GM12878 (cell line): Measurements from ENCODE around the gene C2orf74. TPM values are rescaled to one million over a fixed set of nuclear protein-coding genes. Genes with fewer than 3 reads are reported as not detected.

Experiments
- ATAC-seq: fragments of 200-7000 bp; cut with Tn5 transposase; 3 replicates; pipeline ENCODE4 v1.9.1; 2020; ENCODE audit warnings: mild to moderate bottlenecking, moderate library complexity
- BruUV-seq: library from RNA; stranded (reverse); fragments of 400-500 nt; replicated peaks from 2 replicates; lab custom pipeline; 2021; lab: Mats Ljungman, UMichigan
- CTCF ChIA-PET: fragments of 300-600 bp; sonication (Branson Sonifier 250); formaldehyde crosslinking; extraction: SDS; loops from one replicate; lab custom pipeline; 2021; ENCODE audit warnings: inconsistent platforms; lab: Yijun Ruan, JAX
- POLR2A ChIA-PET: fragments of 350-600 bp; formaldehyde crosslinking; extraction: SDS; loops from one replicate; lab custom pipeline; 2021; ENCODE audit warnings: inconsistent platforms; lab: Charles Lee
- RAD21 ChIA-PET: fragments of 300-600 bp; sonication (Branson Sonifier 250); formaldehyde crosslinking; loops from one replicate; lab custom pipeline; 2023; ENCODE audit warnings: antibody characterized with exemption; ENCODE audit not compliant: unreplicated experiment; lab: Charles Lee
- SMC1A ChIA-PET: fragments of 300-600 bp; sonication (Branson Sonifier 250); formaldehyde crosslinking; loops from one replicate; lab custom pipeline; 2023; ENCODE audit not compliant: unreplicated experiment, uncharacterized antibody; lab: Charles Lee
- DNase-seq: peaks from one replicate; pipeline ENCODE4 v3.0.0-alpha.2; 2011; ENCODE audit warnings: low read depth, low spot score
- FAIRE-seq: peaks from 3 replicates; lab custom pipeline; 2011; peaks lifted over from hg19 to GRCh38; lab: Jason Lieb, UNC
- H2AFZ ChIP-seq: 2 replicates; pipeline ENCODE4 v1.6.0; 2011; ENCODE audit warnings: low read depth, low read length, control low read depth; ENCODE audit not compliant: control insufficient read depth
- H3K27ac ChIP-seq: 2 replicates; pipeline ENCODE4 v1.5.1; 2011; ENCODE audit warnings: control low read depth; ENCODE audit not compliant: control insufficient read depth, insufficient read depth
- H3K27me3 ChIP-seq, 2 experiments: replicated peaks in 1 of 2; 2 replicates each; pipeline versions ENCODE4 v1.6.0 to v1.6.1; 2011; ENCODE audit warnings: low read length in 1 of 2; ENCODE audit not compliant: control insufficient read depth in 2 of 2, insufficient read depth in 2 of 2
- H3K36me3 ChIP-seq, 2 experiments: 2 replicates each; pipeline ENCODE4 v1.5.1; 2011; ENCODE audit warnings: low read length in 1 of 2; ENCODE audit not compliant: control insufficient read depth in 2 of 2, insufficient read depth in 2 of 2
- H3K4me1 ChIP-seq: 2 replicates; pipeline ENCODE4 v1.6.1; 2011; ENCODE audit warnings: mild to moderate bottlenecking, low read length, moderate library complexity, mixed read lengths; ENCODE audit not compliant: control insufficient read depth, insufficient read depth
- H3K4me2 ChIP-seq: 2 replicates; pipeline ENCODE4 v1.6.0; 2011; ENCODE audit warnings: control low read depth; ENCODE audit not compliant: control insufficient read depth, insufficient read depth
- H3K4me3 ChIP-seq: fragments of 200-600 bp; sonication (generic); 2 replicates; pipeline ENCODE4 v1.5.1; 2016
- H3K79me2 ChIP-seq: 2 replicates; pipeline ENCODE4 v1.6.0; 2011; ENCODE audit warnings: low read length; ENCODE audit not compliant: control insufficient read depth, insufficient read depth
- H3K9ac ChIP-seq: 2 replicates; pipeline ENCODE4 v1.8.0; 2011; ENCODE audit warnings: low read length, control low read depth, mixed read lengths; ENCODE audit not compliant: control insufficient read depth, insufficient read depth
- H3K9me3 ChIP-seq: replicated peaks from 3 replicates; pipeline ENCODE4 v1.5.1; 2011; ENCODE audit warnings: mild to moderate bottlenecking, low read length; ENCODE audit not compliant: control insufficient read depth, insufficient read depth
- H4K20me1 ChIP-seq: 2 replicates; pipeline ENCODE4 v1.6.0; 2011; ENCODE audit not compliant: control insufficient read depth, insufficient read depth
- CEBPB ChIP-seq, 2 experiments: fragments of 150-350 bp in 1 of 2; IDR thresholded peaks; 2 replicates each; pipeline ENCODE4 v1.6.1; 2012 to 2014; ENCODE audit warnings: low read depth in 2 of 2, low read length in 2 of 2, borderline replicate concordance in 1 of 2, inconsistent platforms in 1 of 2
- HCFC1 ChIP-seq: fragments of 150-350 bp; IDR thresholded peaks from 2 replicates; pipeline ENCODE4 v1.6.1; 2014; ENCODE audit warnings: low read length
- IKZF1 ChIP-seq: fragments of 450-650 bp; conservative IDR thresholded peaks from 2 replicates; pipeline ENCODE4 v1.6.1; 2017; ENCODE audit warnings: antibody characterized with exemption, mild to moderate bottlenecking
- KDM1A ChIP-seq: fragments of 200-600 bp; sonication (generic); IDR thresholded peaks from 2 replicates; pipeline ENCODE4 v1.6.1; 2016; ENCODE audit warnings: borderline replicate concordance
- KLF5 ChIP-seq: fragments of 450-650 bp; IDR thresholded peaks from 2 replicates; pipeline ENCODE4 v1.6.1; 2014; ENCODE audit warnings: mild to moderate bottlenecking; ENCODE audit not compliant: partially characterized antibody
- POLR2AphosphoS2 ChIP-seq: IDR thresholded peaks from 2 replicates; pipeline ENCODE4 v1.6.1; 2011; ENCODE audit warnings: low read depth, mild to moderate bottlenecking, low read length, improper control_type of control experiment, moderate library complexity
- RCOR1 ChIP-seq: conservative IDR thresholded peaks from 2 replicates; pipeline ENCODE4 v1.6.1; 2012; ENCODE audit warnings: low read depth, low read length, improper control_type of control experiment
- ZBTB4 ChIP-seq: fragments of 450-650 bp; formaldehyde crosslinking; IDR thresholded peaks from 2 replicates; pipeline ENCODE4 v1.4.0; 2022; ENCODE audit warnings: mild to moderate bottlenecking, moderate library complexity
- ZNF384 ChIP-seq: IDR thresholded peaks from 2 replicates; pipeline ENCODE4 v1.6.1; 2012; ENCODE audit warnings: low read depth, mild to moderate bottlenecking, low read length, improper control_type of control experiment, borderline replicate concordance
- ZNF687 ChIP-seq: fragments of 450-650 bp; IDR thresholded peaks from 2 replicates; pipeline ENCODE4 v1.6.1; 2017; ENCODE audit warnings: mild to moderate bottlenecking, moderate library complexity
- WGBS: methylation state at CpG from one replicate; pipeline ENCODE4 v1.1.6; 2016; ENCODE audit warnings: low lambda C conversion rate; ENCODE audit not compliant: insufficient replicate concordance, insufficient coverage; ENCODE audit errors: missing lambda C conversion rate; 5-methylcytosine and 5-hydroxymethylcytosine counted together
- in situ Hi-C: fragments of 300-500 bp; cut with MboI; formaldehyde crosslinking; loops from 9 replicates; pipeline ENCODE4 v1.14.3; 2018; ENCODE audit warnings: mixed read lengths
- intact Hi-C: fragments of 100-400 bp; cut with micrococcal nuclease; formaldehyde crosslinking; loops from one replicate; pipeline ENCODE4 v1.14.2; 2022; ENCODE audit not compliant: unreplicated experiment
- polyA plus RNA-seq, 11 experiments: library from polyadenylated mRNA; depleted of rRNA in 4 of 11; unstranded in 6 of 11; stranded (reverse) in 5 of 11; fragments of >200 nt; fragmentation: Nextera tagmentation in 4 of 11; fragmentation: Illumina TruSeq in 1 of 11; extraction: Ambion mirVana in 4 of 11; extraction: Trizol in 1 of 11; gene quantifications; 1 replicate in 1 of 11; 2 replicates in 10 of 11; pipeline versions ENCODE4 v1.2.1 to v1.2.3, GENCODE V29; 2011 to 2016; ENCODE audit warnings: inconsistent platforms in 2 of 11, missing spikeins in 2 of 11, low read depth in 1 of 11
- total RNA-seq, 4 experiments: library from RNA; depleted of rRNA in 3 of 4; stranded (reverse); fragments of >200 nt in 3 of 4; fragmentation: Illumina TruSeq in 1 of 4; extraction: Trizol in 1 of 4; gene quantifications; 2 replicates each; pipeline versions ENCODE4 v1.2.1 to v1.2.3, GENCODE V29; 2013 to 2021

Gene C2orf74
- total and polyA plus RNA-seq, 10 of the 15 experiments (the other 5 are each of a cell fraction or from before 2014, with no cell fraction given), result 3.8 to 25.0 (median 15.2) TPM

- no TSS peak for BruUV-seq
- Histone ChIP-seq H3K9ac (no peak overlapping the region), H3K9me3 (no peaks in the 10 kb centered on the region), H3K4me2 (no peak overlapping the region), H3K4me3 (no peak overlapping the region), H3K36me3 (peaks cover 0 to 3% of the 10 kb centered on the region in 2 experiments; a peak in 1 of 4 replicates), H4K20me1 (no peaks in the 10 kb centered on the region), H3K79me2 (no peaks in the 10 kb centered on the region), H3K4me1 (no peaks in the 10 kb centered on the region), H3K27ac (no peak overlapping the region), H2AFZ (no peak overlapping the region), H3K27me3 (no peaks in the 10 kb centered on the region)
- no peak for ATAC-seq
- CTCF ChIA-PET, result no interaction called here
- SMC1A ChIA-PET, result interaction anchor here (0.7 kb wide), 1 partner anchor 90 kb away, joined by 3 read pairs; no protein-coding TSS in a partner anchor
- RAD21 ChIA-PET, result no interaction called here
- TF ChIP-seq ZNF384, result no peak
- no peak for TF ChIP-seq RCOR1
- no peak for TF ChIP-seq HCFC1
- no peak for TF ChIP-seq KLF5
- FAIRE-seq, result no peak
- POLR2A ChIA-PET, result interaction anchor here (0.6 to 1.2 kb wide), 4 partner anchors 10 to 361 kb away, joined by 3 to 5 read pairs (median 4); partner anchors contain the start of gene SANBR
- in situ Hi-C loops, result no loop called here
- WGBS, result 96% methylated on average over 10 of the region's 10 CpGs
- DNase-seq, result no peak
- intact Hi-C loops, result no loop called here
Measured at GRCh38 chr2:61167579-61167978, 5.6 kb downstream of the C2orf74 start.

- Histone ChIP-seq H3K4me3 (no peak overlapping the region), H3K27ac (no peak overlapping the region), H3K9ac (no peak overlapping the region), H3K4me2 (no peak overlapping the region), H3K27me3 (no peaks in the 10 kb centered on the region), H3K79me2 (peaks cover 1% of the 10 kb centered on the region), H3K36me3 (no peaks in the 10 kb centered on the region), H3K4me1 (no peaks in the 10 kb centered on the region; the same call in 1 of the 2 replicates), H2AFZ (no peak overlapping the region), H4K20me1 (no peaks in the 10 kb centered on the region), H3K9me3 (no peaks in the 10 kb centered on the region)
- ChIA-PET CTCF (no interaction called here), RAD21 (no interaction called here), POLR2A (no interaction called here), SMC1A (no interaction called here)
- in situ Hi-C loops (no loop called here), intact Hi-C loops (loop anchor here (10.0 kb wide), 1 partner anchor 378 kb away; no protein-coding TSS in a partner anchor)
- no peak for ATAC-seq
- FAIRE-seq, result no peak
- TF ChIP-seq CEBPB (IDR thresholded peaks at IDR 0.05; ENCODE audit: borderline replicate concordance in 1 of 2, low read depth in 2 of 2, low read length in 2 of 2) (no peak), ZBTB4 (CRISPR knock-in tag) (no peak), POLR2AphosphoS2 (no peak), ZNF687 (no peak), KDM1A (no peak), IKZF1 (no peak)
- no TSS peak for BruUV-seq
- DNase-seq, result no peak
- WGBS, result 92% methylated on average over 1 of the region's 1 CpG
Measured at GRCh38 chr2:61172671-61173070, 10.7 kb downstream of the C2orf74 start.
